ENCODE data around the gene USP13.

The USP13 gene

GRCh38 chr3:179700716-179701115, 47.9 kb downstream of the USP13 start:
- no peak for DNase-seq

DNA sequence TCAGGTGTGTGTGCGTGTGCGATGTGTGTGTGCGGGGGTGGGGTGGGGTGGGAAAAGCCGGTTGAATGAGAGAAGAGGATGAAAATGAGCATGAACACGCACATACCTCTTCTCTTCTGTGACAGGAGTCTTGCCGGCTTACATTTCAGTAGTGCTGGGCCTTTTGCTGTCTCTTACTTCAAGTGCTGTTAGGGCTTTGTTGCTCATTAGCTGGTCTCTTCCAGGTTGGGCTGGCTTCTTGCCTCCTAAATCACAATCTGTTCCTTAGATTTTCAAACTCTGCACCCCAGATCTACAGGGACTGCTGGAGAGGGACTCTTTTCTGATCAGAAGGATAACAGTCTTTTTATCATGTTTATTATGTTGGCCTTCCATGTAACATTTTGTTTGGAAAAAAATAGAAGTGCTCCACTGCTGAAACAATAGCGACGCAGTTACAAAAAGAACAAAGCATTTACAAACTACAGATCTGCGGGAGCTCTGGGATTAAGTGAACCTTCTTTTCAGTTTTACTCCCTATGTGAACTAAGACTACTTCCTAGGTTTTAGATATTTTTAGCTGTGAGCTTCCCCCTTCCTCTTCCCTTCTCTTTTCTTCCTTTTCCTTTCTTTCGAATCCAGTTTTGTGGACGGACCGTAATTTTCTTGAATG, 48.5 kb downstream of the USP13 start:
- DNase-seq, result no peak

DNA sequence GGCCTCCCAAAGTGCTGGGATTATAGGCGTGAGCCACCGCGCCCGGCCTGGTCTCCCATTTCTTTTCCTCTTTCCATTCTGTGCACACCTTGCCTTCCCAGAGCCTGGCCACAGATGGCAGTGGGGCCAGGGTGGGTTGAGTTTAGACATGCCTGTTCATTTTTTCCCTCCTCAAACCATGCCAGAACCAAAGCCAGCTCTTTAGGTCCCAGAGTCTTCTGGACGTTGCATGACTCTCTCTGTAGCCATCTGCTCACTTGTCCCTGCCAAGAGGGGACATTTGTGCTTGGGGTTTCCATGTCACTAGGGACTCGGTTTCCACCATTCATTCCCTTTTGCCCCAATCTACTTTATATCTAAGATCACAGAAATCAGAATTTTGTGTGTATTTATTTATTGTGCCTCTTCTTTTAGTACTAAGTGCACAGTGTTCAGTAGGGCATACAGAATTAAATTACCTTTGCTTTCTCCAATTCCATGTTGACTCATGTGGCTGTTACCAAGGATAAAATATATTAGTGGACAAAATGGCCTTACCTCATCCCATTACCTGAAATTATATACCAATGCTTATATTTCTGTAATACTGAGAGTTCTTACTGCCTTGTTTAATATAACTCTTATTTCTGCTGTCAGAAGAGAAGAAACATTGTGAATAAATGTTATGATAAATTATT, 49.6 kb downstream of the USP13 start:
- no peak for DNase-seq

- DNase-seq, result no peak
Observed at GRCh38 chr3:179703816-179704215, 51.0 kb downstream of the USP13 start.

DNA sequence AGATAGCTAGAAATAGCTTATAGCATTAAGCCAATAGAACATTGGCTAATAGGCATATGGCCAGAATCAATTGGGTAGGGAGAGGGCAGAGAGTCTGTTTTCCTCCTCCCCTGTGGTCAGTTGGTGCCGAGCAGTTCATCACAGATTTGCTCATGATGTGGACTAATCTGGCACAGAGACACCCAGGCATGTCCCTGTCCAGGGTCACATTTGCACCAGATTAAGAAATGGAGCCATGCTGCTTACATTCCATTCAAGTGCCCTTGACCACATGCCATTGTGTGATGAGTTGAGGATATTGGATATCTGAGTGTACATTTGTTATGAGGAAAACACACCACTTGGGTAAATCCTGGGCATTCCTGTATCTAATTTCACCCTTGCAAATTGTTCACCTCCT, 53.4 kb downstream of the USP13 start:
- DNase-seq, result no peak

GRCh38 chr3:179710079-179710478, 57.2 kb downstream of the USP13 start:
- no peak for DNase-seq

DNA sequence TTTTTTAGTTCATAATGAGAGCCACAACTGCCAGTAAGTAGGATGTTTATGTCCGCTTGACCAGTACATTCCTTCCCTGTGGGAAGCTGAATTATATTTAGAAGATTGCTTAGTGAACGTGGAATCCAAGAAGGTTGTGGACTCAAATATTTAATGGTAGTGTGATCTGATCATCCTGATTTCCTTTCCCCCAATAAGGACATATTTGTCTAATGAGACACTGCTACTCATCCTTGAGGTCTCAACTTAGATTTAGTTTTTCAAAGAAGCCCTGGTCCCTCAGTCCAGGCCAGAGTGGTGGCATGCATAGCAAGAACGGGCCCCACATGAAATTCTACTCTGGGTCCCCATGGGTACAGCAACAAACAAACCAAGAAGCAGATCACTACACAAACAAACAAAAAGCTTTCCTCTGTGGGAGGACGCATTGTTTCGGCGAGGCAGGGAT, 60.8 kb downstream of the USP13 start:
- no peak for DNase-seq

- DNase-seq, result no peak
Observed at GRCh38 chr3:179715582-179715981, 62.7 kb downstream of the USP13 start.

GRCh38 chr3:179716226-179716625, 63.4 kb downstream of the USP13 start:
- DNase-seq, result no peak

GRCh38 chr3:179716811-179717210, 64.0 kb downstream of the USP13 start:
- DNase-seq, result no peak

DNA sequence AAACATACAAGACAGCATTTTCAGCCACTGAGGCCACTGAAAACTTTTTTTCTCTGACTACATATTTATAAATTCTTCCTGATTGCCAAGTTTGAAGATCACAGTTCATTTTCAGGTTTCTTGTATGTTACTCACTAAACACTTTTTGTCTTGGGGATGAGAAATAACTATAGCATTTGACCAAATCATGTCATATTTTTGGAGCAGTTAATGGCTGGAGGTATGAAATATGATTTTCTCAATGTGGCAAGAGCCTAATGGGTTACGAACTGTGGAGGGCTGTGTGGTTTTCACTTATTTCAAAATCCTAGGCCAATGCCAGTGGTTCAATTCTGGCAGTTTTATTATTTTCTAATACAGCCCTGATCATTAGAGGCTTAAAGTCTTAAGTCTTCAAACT, 64.4 kb downstream of the USP13 start:
- no peak for DNase-seq

- no peak for DNase-seq
Observed at GRCh38 chr3:179719048-179719734, 66.4 kb downstream of the USP13 start.

DNA sequence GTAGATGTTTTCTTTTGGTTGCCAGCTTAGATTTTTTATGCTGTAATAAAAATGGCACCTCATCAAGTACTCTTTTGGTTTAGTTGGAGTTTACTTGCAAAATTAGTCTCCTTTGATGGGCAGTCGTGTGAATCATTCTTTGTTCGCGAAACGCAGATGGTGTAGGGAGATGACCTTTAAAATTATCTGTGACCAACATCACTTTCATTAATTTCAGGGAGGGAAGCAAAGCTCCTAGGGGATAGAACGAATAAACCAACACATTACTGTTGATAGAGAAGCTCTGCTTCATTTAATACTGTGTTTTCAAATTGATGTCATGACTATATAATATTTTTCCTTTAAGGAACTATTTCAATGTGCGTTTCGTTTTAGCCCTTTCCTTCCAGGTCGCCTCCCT, 67.4 kb downstream of the USP13 start:
- DNase-seq, result no peak

- DNase-seq, result no peak
Observed at GRCh38 chr3:179723617-179724016, 70.8 kb downstream of the USP13 start.

DNA sequence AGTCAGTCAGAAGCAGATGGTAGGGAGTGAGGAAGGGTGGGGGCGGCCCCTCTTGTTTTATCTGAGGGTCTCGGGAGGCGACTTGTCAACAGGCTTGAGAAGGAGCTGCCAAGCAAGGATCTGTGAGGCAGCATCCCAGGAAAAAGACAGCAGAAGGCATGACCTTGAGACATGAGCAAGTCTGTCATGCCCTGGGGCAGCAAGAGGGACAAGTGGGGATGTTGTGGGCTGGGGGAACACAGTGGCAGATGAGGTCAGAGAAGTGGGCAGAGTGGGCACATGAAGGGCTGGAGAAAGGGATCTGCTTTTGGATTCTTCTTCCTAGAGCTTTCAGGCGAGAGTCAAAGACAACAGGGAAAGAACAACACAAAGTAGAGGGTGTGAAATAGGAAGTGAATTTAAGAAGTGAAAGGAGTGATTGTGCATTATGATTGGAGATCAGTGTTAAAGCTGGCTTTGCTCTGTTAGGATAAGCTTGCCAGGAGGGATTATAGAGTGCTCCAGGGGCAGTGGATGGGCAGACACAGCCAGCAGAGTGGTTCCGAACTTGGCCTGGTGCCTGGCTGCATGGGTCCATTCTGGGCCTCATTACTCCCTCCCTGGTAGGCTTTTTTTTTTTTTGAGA, 73.3 kb downstream of the USP13 start:
- DNase-seq, result no peak

DNA sequence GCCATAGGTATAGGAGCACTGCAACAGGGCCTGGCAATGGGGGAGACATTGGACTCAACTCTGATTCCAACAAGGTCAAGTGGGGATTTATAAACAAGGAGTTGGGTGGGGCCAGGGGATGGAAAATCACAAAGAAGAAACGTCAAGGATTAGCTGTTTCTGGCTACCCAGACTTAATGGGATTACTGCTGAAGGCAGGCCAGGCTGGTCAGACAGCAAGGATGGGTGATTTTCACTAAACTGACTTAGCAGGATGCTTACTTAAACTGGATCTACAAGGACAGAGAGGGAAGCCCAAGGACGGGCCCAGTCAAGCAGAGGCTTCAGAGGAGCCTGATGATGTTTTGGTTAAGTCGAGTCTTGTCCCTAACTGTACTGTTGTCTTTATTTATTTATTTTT, 76.2 kb downstream of the USP13 start:
- no peak for DNase-seq

GRCh38 chr3:179729981-179730380, 77.1 kb downstream of the USP13 start:
- no peak for DNase-seq

DNA sequence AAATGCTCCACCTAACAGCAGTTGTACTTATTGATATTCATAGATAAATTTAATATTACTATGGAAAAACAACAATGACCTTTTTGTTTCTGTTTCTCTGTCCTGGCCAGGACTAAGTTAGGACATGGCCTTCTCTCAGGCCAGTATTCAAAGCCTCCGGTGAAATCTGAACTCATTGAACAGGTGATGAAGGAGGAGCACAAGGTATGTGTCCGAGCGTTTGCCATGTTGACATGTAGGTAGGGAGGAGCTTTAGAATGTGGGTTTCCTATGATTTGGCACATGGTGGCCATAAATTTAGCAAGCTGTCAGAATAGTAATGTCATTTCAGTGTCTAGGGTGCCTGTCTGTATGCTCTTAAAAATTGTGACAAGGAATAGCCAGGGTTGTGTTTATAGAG, 77.7 kb downstream of the USP13 start:
- DNase-seq, result no peak

DNA sequence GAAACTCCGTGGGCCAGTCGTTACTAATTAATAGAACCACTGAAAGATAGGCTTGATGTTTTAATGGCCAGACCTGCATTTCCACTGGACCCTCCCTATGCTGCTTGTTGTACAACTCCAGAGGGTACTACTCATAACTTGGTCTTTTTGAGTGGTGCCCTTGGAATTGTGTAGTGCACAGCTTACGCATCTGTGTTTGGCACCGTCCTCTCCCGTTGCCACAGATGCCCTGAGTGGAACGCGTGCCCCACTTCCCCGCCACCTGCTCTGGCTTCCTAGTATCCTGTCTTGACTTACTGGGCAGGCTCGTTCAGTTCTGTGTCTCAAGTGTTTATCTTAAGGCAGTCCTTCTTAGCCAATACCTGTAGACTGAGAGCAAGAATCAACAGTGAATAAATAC, 78.7 kb downstream of the USP13 start:
- no peak for DNase-seq

DNA sequence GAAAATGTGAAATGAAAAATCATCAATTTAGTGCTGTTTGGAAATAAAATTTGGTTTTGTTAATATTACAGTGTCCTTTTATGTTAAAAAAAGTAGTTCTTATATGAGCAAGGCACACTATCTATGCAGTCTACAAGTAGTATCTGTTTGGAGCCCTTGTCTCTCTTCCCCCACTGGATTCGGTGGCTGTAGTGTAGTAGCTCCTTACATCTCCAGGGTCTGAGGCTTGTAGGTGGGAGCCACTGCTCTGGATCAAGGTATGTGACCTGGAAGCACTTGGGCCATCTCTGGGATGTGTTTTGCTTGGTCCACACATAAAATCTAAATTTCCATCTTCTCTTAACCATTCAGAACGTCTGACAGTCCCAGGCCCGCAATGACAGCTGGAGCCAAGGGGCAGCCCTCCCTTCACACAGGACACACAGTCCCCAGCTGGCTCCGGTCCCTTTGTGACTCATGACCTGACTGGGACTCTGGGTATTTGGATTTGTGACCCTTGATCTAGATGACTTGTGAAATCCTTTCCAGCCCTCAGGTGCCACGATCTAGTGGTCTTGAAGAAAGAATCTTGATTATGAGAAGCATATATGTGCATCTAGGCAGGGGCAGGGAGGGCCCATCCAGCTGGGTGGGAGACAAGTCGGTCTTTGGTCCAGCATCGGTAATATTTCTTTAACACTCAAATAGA, 80.0 kb downstream of the USP13 start:
- no peak for DNase-seq

GRCh38 chr3:179733797-179734196, 81.0 kb downstream of the USP13 start:
- no peak for DNase-seq

- DNase-seq, result no peak
Observed at GRCh38 chr3:179734497-179735281, 81.8 kb downstream of the USP13 start.

Measured in CD4-positive, alpha-beta T cell treated with Interleukin-1 beta for 1 hour (primary cell).